Thyroid gland (tissue), 4 donors: ENCODE data around the gene DEFB114. TPM values are rescaled to one million over a fixed set of nuclear protein-coding genes. Genes with fewer than 3 reads are reported as not detected.

Source experiments
- DNase-seq, 2 donors: peaks; one replicate each; pipeline ENCODE4 v3.0.0-alpha.2; 2019
- H3K27ac ChIP-seq, 3 donors: fragments of 200-600 bp; sonication (generic); 1 replicate in 2 of 3; 2 replicates in 1 of 3; pipeline ENCODE4 v1.5.1; 2016 to 2019; ENCODE audit warnings: mild to moderate bottlenecking in 1 of 3, moderate library complexity in 1 of 3
- H3K27me3 ChIP-seq: fragments of 200-600 bp; sonication (generic); one replicate; pipeline ENCODE4 v1.5.1; 2019
- H3K36me3 ChIP-seq, 2 donors: fragments of 200-600 bp; sonication (generic); one replicate each; pipeline ENCODE4 v1.5.1; 2016 to 2019
- H3K4me1 ChIP-seq, 2 donors: fragments of 200-600 bp; sonication (generic); one replicate each; pipeline ENCODE4 v1.5.1; 2017 to 2019
- H3K4me3 ChIP-seq, 3 donors: fragments of 200-600 bp; sonication (generic); replicated peaks in 1 of 3; 1 replicate in 2 of 3; 2 replicates in 1 of 3; pipeline ENCODE4 v1.5.1; 2016; ENCODE audit warnings: mild to moderate bottlenecking in 1 of 3
- H3K9me3 ChIP-seq: fragments of 200-600 bp; sonication (generic); one replicate; pipeline ENCODE4 v1.5.1; 2017
- CTCF ChIP-seq, 6 experiments: fragments of 200-600 bp in 3 of 6; fragments of 450-650 bp in 3 of 6; sonication (generic) in 3 of 6; IDR thresholded peaks; one replicate each; pipeline ENCODE4 v1.5.1; 2016 to 2019; ENCODE audit warnings: antibody characterized with exemption in 6 of 6, mild to moderate bottlenecking in 2 of 6, inconsistent platforms in 1 of 6, moderate library complexity in 1 of 6
- POLR2A ChIP-seq, 2 donors: fragments of 450-650 bp; IDR thresholded peaks; one replicate each; pipeline ENCODE4 v1.6.1; 2017; ENCODE audit warnings: antibody characterized with exemption in 2 of 2, mild to moderate bottlenecking in 2 of 2, moderate library complexity in 1 of 2
- WGBS, 2 donors: methylation state at CpG; one replicate each; pipeline ENCODE4 v1.1.5; 2017; 5-methylcytosine and 5-hydroxymethylcytosine counted together
- intact Hi-C: fragments of 100-400 bp; cut with DNase I; formaldehyde crosslinking; loops from one replicate; pipeline ENCODE4 v1.15.1; 2023
- total RNA-seq, 4 donors: library from RNA; depleted of rRNA; stranded (reverse); fragments of >200 nt; gene quantifications; one replicate each; pipeline ENCODE4 v1.2.3, GENCODE V29; 2016

Gene DEFB114
- total RNA-seq, 4 donors from 2014 or later = not detected

- Histone ChIP-seq H3K4me1 (no peaks in the 10 kb centered on the region), H3K27me3 (no peaks in the 10 kb centered on the region), H3K4me3 (no peak overlapping the region), H3K9me3 (no peaks in the 10 kb centered on the region), H3K36me3 (no peaks in the 10 kb centered on the region), H3K27ac (no peak overlapping the region)
- whole genome bisulfite sequencing, 2 donors = 39 to 55% methylated on average over 3 of the region's 3 CpGs
- TF ChIP-seq POLR2A (IDR thresholded peaks at IDR 0.05) (no peak), CTCF (IDR thresholded peaks at IDR 0.05) (no peak)
- no peak for DNase-seq
- intact Hi-C loops = no loop called here
These were observed 48.9 kb downstream of the DEFB114 start for GRCh38 chr6:49915035-49915434.

- Histone ChIP-seq H3K4me1 (no peaks in the 10 kb centered on the region), H3K9me3 (no peaks in the 10 kb centered on the region), H3K36me3 (no peaks in the 10 kb centered on the region), H3K27me3 (no peaks in the 10 kb centered on the region), H3K4me3 (no peak overlapping the region), H3K27ac (no peak overlapping the region)
- no peak for DNase-seq
- 30 to 46% methylated on average over 6 of the region's 6 CpGs for WGBS, 2 donors
- intact Hi-C loops = no loop called here
- TF ChIP-seq CTCF (IDR thresholded peaks at IDR 0.05) (no peak), POLR2A (IDR thresholded peaks at IDR 0.05) (no peak)
These were observed 50.2 kb downstream of the DEFB114 start for GRCh38 chr6:49913636-49914375.

DNA sequence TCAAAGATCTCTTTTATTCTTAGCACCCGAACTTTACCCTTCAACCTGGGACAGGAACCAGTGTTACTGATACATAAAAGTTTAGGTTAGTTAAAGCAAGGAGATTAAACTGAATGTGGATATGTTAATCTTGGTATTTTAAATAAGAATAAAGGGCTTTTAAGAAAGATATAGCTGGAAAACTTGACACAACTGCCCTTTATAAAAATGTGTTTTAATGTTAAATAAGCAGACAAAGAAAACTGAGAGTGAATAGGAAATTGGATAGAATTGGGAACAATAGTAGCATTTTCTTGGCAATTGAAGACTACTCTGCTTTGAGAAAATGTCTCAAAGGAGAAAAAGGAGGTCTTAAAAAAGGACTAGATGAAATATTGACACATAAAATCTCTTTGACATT, 51.8 kb downstream of the DEFB114 start:
- intact Hi-C loops = no loop called here
- H3K27ac ChIP-seq = no peak overlapping the region
- H3K4me3 ChIP-seq = no peak overlapping the region
- no peaks in the 10 kb centered on the region for H3K4me1 ChIP-seq
- 74 to 76% methylated on average over 1 of the region's 1 CpG for WGBS, 2 donors
- no peak for DNase-seq
- no peaks in the 10 kb centered on the region for H3K36me3 ChIP-seq
- H3K9me3 ChIP-seq = no peaks in the 10 kb centered on the region
- TF ChIP-seq POLR2A (IDR thresholded peaks at IDR 0.05) (no peak), CTCF (IDR thresholded peaks at IDR 0.05) (no peak)
- H3K27me3 ChIP-seq = no peaks in the 10 kb centered on the region

GRCh38 chr6:49911252-49911651, 52.7 kb downstream of the DEFB114 start:
- H3K27ac ChIP-seq = no peak overlapping the region
- H3K27me3 ChIP-seq = no peaks in the 10 kb centered on the region
- no peak overlapping the region for H3K4me3 ChIP-seq
- H3K4me1 ChIP-seq = no peaks in the 10 kb centered on the region
- WGBS, 2 donors = 74 to 85% methylated on average over 2 of the region's 2 CpGs
- intact Hi-C loops = no loop called here
- H3K36me3 ChIP-seq = no peaks in the 10 kb centered on the region
- H3K9me3 ChIP-seq = no peaks in the 10 kb centered on the region
- TF ChIP-seq POLR2A (IDR thresholded peaks at IDR 0.05) (no peak), CTCF (IDR thresholded peaks at IDR 0.05) (no peak)
- no peak for DNase-seq

Other genes with a start within 250 kb of the DEFB114 start
- not detected for gene CRISP3, start 219.8 kb downstream of the DEFB114 start, total RNA-seq
- under 1 TPM in 1 of 4 donors, not detected in 3; 0.94 TPM for gene PGK2, start 176.9 kb downstream of the DEFB114 start, total RNA-seq
- not detected for gene CRISP1, start 97.6 kb downstream of the DEFB114 start, total RNA-seq
- not detected for gene DEFB113, start 5.5 kb upstream of the DEFB114 start, total RNA-seq
- not detected for gene DEFB110, start 57.8 kb upstream of the DEFB114 start, total RNA-seq
- not detected for gene DEFB112, start 85.8 kb upstream of the DEFB114 start, total RNA-seq